Hematopoietic multipotent progenitor cell treated with erythropoietin and hydrocortisone succinate and interleukin-3 and kit ligand, for 17 days (in vitro differentiated cells): Measurements from ENCODE around the gene FHIT.

Source experiments
- DNase-seq: peaks from one replicate; pipeline ENCODE4 v3.0.0-alpha.2; 2015; ENCODE audit warnings: low spot score

Gene FHIT

GRCh38 chr3:59996056-59996455, 1255.2 kb downstream of the FHIT start:
- no peak for DNase-seq

DNA sequence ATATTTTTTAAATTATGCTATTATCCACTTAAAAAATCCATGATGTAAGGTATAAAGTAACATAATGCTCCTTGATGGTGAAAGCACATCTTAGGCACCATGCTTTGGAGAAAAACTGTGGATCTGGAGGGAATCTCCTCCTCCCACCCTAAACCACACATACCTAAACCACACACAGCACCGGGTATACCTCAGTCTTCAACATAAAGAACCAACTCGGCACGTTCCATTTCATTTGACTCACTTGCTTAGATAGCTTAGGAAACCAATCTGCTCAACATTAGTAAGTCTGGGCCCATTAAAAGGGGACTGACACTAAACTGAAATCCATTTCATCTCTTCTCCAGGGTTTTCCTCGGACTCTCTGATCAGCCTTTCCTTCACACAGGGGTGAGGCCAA, 1255.7 kb downstream of the FHIT start:
- no peak for DNase-seq

DNA sequence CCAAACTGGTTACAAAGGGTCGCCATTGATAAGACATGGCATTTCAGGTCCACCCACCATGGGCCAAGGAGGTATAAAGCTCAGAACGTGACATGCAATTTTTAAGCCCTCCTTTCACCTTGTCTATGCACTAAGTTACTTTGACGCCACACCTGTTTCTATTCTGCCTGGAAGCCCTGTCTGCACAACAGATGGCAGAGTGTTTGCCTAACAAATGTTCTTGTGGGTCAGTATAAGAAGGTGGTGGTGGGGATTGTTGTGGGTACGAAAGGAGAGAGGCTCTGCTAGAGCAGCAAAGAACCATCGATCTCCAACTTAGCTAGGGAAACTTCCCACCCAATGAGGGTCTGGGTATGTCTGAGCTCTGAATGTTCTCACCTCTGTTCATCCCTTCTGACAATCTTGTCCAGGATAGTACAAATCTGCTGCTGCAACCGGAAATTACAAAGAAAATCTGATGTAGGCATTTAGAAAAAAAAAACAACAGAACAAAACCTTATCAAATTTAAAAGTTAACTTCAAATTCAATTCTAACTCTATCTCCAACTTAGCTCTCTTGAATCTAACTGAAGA, 1256.4 kb downstream of the FHIT start:
- no peak for DNase-seq

- DNase-seq, result no peak
Observed at GRCh38 chr3:59992578-59992977, 1258.7 kb downstream of the FHIT start.

GRCh38 chr3:59990915-59991314, 1260.3 kb downstream of the FHIT start:
- DNase-seq, result no peak

- DNase-seq, result no peak
Observed at GRCh38 chr3:59982510-59982909, 1268.7 kb downstream of the FHIT start.

DNA sequence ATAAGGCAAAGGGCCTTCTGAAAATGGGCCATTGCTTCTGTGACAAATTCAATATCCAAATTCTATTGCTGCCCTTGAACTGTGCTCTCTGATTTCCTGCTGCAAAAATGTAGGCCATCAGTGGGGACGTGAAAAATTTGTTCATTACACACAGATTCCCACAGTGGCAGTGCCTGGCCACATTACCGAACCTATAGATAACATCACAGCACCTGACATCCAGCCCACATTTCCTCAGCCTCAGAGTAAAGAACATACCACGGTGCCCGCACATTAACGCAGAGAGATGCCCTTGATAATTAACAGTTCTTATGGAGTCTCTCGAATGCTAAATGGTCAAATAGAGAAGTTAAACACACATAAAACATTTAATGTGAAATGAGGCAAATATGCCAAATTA, 1269.9 kb downstream of the FHIT start:
- DNase-seq, result no peak

GRCh38 chr3:59980576-59980975, 1270.7 kb downstream of the FHIT start:
- no peak for DNase-seq

DNA sequence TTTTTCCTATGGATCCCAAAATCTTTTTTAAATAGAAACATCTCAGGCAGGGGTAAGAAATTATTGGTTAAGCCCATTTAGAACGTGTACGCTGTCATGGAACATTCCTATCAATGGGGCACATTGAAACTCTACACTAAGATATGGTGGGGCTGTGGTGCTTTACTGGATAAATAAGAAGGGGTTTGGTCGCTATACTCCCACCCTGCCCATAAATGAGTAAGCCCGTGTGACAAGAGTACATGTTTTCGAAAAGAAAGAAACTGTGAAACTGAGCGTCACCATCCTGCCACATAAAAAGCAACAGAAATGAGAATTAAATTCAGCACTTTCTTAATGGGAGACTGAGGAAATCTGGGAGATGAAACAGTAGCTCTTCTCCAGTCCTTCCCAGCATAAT, 1271.7 kb downstream of the FHIT start:
- no peak for DNase-seq

DNA sequence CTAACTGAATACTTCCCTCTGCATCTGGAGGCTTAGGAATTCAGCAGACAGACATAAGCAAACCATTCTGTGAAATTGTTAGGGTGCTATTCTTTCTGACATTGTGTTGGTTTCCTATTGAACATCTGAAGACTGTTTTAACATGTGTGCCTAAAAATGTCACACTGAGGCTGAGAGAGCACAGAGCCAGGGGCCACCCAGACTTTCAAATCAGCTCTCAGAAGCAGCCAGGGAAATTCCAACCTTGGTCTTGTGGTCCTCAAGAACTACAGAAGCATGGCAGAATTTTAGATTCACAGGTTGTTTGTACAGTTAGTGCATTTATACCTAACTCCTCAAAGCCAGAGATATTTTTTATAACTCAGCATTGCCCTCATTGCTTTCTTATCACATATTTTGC, 1272.3 kb downstream of the FHIT start:
- DNase-seq, result no peak

DNA sequence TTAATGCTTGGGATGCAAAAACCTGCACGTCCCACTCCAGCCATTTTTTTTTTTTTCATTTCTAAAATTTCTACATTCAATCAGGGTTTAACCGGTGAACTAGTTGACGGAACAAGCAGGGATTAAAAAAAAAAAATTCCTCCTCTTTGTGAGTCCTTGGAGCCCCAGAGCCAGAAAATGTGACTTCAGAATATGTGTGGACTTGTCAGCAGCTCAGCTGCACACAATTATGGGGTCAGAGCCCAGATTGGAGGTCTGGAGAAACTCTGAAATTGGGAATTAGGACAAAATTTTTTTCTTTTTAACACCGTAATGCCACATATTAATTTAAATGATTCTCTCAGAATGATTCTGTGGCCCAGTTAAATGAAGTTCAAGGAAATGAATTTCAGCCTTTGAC, 1280.5 kb downstream of the FHIT start:
- no peak for DNase-seq

DNA sequence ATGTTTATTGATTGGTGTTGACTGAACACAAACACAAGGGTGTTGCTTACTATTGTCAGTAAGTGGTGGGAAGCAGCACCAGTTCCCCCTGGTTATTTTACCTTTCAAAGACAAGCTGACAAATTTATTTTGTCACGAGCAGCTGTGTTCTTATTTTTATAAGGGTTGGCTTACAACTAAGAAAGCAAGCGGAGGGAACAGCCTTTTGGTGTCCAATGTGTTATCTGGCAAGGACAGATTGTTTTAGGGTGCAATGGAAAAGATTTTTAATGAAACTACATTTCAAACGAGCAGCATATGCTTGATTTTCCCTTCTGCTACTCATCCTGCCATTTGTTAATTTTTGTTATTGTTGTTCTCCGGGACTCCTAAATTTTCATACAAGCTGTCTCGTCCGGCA, 1280.9 kb downstream of the FHIT start:
- DNase-seq, result no peak

- DNase-seq, result no peak
Observed at GRCh38 chr3:59968513-59969045, 1282.7 kb downstream of the FHIT start.

DNA sequence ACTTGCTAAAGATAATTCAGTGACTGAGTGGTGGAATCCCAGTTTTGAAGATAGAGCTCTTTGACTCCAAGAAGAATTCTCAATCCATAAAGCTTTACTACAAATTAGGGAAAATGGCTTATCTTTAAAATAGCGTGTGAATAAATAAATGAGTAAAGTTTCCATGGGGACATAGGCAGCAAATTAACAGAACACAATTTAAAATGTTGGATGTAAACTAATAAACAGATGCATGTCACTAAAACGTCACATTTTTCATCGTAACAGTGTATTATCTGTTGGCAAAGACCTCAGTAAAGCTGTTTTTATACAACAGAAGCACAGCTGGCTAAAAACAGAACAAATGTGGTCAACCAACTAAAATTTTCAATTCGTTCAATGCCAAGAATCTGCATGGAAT, 1287.6 kb downstream of the FHIT start:
- DNase-seq, result no peak

DNA sequence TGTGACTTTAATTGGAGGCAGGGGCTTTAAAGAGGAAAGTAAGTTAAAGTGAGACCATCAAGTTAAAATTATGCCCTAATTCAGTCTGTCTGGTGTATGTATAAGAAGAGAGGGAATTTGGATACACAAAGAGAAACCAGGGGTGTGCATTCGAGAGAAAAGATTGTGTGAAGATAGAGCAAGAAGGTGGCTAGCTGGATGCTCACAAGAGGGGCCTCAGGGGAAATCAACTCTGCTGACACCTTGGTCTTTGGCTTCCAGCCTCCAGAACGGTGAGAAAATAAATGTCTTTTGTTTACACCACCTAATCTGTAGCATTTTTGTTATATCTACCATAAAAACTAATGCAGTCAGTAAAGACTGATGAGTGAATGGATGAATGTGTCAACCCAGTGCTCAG, 1294.1 kb downstream of the FHIT start:
- DNase-seq, result no peak

DNA sequence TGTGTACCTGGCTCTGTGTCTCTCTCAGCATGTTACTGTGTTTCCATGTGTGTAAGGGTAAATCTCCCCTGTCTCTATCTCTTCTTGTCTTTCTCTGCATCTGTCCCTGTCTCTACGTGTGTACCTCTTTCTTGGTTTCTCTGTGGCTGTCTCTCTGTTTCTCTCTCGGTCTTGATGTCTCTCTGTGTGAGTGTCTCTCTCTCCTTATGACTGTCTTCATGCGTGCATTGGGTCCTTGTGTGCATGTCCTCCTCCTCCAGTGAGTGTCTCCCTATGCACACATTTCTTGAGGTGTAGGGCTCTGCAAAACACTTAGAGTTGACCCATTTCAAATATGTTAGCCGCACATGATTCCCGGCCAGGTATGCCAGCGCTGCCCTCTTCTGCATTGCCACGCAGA, 1298.1 kb downstream of the FHIT start:
- DNase-seq, result no peak

DNA sequence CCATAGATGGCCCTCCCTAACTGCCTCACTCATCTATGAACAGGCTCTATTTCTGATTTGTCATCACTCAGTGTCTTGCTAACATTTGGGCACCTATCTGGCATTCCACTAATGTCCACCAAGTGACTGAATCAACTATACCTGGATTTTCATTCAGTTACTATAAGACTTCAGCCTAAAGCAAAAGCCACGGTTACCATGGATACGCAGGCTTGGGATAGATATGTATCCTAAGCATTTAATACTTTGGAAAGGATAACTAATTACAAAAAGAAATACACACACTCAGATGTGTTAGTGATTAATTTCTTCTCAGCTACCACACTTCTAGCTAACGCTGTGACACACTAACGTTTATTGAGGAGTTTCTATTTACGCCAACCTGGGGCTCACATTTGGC, 1301.9 kb downstream of the FHIT start:
- DNase-seq, result no peak

DNA sequence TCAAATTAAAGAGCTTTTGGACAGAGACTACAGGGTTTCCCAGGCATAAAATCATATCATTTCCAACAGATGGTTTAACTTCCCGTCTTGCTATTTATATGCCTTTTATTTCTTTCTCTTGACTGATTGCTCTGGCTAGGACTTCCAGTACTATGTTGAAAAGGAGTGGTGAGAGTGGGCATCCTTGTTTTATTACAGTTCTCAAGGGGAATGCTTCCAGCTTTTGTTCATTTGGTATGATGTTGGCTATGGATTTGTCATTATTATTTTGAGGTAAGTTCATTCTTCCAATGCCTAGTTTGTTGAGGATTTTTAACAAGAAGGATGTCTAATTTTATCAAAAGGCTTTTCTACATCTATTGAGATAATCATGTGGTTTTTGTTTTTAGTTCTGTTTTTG, 1304.9 kb downstream of the FHIT start:
- no peak for DNase-seq

DNA sequence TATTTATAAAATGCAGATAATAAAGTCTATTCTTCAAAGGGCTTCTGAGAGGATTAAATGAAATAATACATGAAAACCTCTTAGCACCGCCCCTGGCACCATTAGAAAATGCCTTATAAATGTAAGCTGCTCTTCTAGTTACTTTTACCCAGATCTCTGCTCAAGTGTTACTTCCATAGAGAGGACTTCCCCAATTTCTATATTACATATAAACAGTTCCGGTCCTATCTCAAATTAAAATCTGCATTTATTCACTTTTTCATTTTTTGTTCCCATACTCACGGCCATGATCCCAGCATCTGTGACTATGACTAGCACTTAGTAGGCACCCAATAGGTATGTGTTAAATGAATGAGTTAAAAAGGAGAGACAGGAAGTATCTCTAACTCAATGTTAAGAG, 1310.5 kb downstream of the FHIT start:
- no peak for DNase-seq

DNA sequence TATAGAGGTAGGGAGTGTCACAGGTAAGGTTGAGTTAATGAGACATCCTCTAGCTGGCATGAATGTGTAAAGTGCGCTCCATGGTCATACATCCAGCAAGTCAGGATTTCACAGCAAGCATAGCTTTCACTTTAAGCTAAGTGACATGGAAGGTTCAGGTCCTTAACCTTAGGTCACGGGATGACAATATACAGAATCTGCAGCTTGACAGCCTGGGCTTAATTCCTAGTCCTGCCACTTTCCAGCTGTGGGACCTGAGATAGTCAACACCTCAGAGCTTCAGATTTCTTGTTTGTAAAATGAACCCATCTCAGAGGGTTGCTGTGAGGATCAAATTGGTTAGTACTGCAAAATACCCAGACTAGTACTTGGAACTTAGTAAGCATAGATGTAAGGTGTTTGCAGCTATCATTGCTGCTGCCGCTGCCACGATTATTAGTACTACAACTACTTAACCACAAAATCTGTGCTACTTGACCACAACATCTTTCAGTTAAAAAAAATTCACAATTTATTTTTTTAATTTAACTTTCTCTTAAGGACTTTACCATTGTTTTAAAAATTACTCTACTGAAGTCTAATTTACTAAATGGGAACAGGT, 1311.3 kb downstream of the FHIT start:
- no peak for DNase-seq

DNA sequence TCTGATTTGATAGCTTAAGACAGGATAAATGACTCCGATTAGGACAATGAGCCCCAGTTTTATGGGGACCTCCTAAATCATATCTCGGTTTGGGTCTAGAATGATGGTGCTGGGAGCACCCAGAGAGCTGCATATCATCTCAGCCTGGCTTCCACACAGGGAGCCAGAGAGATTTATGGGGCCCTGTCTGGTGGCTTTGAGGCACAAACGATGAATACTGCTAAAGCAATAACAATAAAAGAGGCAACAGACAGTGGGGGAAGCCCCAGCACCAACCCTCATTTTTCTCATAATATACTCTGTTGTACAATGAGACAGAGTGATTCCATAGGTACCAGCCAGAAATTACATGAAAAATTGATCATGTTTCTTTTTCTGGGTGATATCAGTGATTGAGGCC, 1312.4 kb downstream of the FHIT start:
- no peak for DNase-seq

DNA sequence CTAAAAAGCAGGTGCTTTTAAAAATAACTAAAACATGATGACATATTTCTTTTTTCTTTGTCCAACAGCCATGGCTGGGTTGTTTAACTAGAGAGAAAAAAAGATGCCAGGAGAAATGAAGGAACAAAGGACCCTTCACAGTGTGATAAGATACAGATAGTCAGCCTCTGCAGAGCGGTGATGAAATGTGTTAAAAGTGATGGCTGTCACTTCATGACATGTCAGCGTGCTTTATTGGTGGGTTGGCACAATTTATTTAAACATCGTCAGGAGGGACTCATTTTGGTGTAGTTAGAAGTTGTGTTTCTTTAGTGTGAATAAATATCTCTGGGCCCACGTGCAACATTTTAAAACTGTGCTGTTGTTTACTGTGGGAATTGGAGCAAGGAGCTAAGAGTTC, 1314.1 kb downstream of the FHIT start:
- DNase-seq, result no peak

GRCh38 chr3:59936472-59936871, 1314.8 kb downstream of the FHIT start:
- no peak for DNase-seq

- no peak for DNase-seq
Observed at GRCh38 chr3:59935025-59935424, 1316.2 kb downstream of the FHIT start.
